Activated naive CD4-positive, alpha-beta T cell treated with anti-CD3 and anti-CD28 coated beads, Interleukin-2, amount 10 ng/mL, durations not matched to agents 7 days and 5 days (primary cell): ENCODE measurements around the gene ATXN1.
"Not testable (repeated sequence)": the region's sequence is repeated elsewhere in the genome, so short reads cannot be mapped to it uniquely, and the experiment has no call there.

Experiments used
- CTCF ChIA-PET: fragments of 350-600 bp; sonication (Branson Sonifier 250); formaldehyde crosslinking; loops from one replicate; lab custom pipeline; 2021; ENCODE audit warnings: antibody characterized with exemption; lab: Charles Lee
- DNase-seq: peaks from one replicate; pipeline ENCODE4 v3.0.0-alpha.2; 2020
- H3K27ac Mint-ChIP-seq: one replicate; pipeline ENCODE4 v1.8.0; 2021; ENCODE audit warnings: mild to moderate bottlenecking, moderate library complexity, mixed read lengths
- H3K27me3 Mint-ChIP-seq: one replicate; pipeline ENCODE4 v1.8.0; 2021; ENCODE audit warnings: mild to moderate bottlenecking, mixed read lengths
- H3K36me3 Mint-ChIP-seq: one replicate; pipeline ENCODE4 v1.8.0; 2021; ENCODE audit warnings: mixed read lengths
- H3K4me1 Mint-ChIP-seq: one replicate; pipeline ENCODE4 v1.8.0; 2021; ENCODE audit warnings: mixed read lengths
- H3K4me3 Mint-ChIP-seq: one replicate; pipeline ENCODE4 v1.8.0; 2021; ENCODE audit warnings: mild to moderate bottlenecking, moderate library complexity, mixed read lengths
- H3K9me3 Mint-ChIP-seq: one replicate; pipeline ENCODE4 v1.8.0; 2021; ENCODE audit warnings: mixed read lengths

Gene ATXN1

DNA sequence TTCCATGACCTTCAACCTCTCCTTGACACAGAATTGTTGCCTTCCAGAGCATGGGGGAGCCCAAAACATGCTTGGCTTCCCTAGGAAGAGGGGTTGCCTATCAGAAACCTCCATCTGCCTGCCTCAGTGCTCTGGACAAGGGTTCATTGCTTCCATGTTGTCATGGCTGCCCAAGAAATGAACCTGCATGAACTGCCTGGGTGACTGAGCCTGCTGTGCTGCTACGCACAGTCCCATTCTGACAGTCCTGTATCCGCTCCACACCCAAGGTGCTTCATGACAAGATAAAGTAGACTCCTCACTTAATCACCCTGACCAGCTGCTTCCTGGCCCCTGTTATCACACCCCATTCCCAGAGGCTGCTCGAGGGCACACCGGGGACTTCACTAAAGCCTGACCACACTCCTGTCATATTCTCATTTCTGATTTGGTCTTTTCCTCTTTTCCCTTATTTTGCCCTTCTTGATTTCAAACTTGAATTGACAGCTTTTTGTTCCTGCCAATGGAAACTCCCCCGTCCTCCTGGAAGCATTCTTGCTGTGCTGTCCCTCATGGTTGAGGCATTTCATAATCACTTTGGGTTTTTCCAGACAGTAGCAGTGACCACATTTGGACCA lies 491.0 kb downstream of the ATXN1 start:
- H3K4me3 Mint-ChIP-seq: no peak overlapping the region
- peaks cover 14% of the 10 kb centered on the region for H3K27me3 Mint-ChIP-seq
- H3K36me3 Mint-ChIP-seq: no peaks in the 10 kb centered on the region
- CTCF ChIA-PET: no interaction called here
- no peak for DNase-seq
- H3K27ac Mint-ChIP-seq: no peak overlapping the region
- no peaks in the 10 kb centered on the region for H3K9me3 Mint-ChIP-seq
- no peaks in the 10 kb centered on the region for H3K4me1 Mint-ChIP-seq

DNA sequence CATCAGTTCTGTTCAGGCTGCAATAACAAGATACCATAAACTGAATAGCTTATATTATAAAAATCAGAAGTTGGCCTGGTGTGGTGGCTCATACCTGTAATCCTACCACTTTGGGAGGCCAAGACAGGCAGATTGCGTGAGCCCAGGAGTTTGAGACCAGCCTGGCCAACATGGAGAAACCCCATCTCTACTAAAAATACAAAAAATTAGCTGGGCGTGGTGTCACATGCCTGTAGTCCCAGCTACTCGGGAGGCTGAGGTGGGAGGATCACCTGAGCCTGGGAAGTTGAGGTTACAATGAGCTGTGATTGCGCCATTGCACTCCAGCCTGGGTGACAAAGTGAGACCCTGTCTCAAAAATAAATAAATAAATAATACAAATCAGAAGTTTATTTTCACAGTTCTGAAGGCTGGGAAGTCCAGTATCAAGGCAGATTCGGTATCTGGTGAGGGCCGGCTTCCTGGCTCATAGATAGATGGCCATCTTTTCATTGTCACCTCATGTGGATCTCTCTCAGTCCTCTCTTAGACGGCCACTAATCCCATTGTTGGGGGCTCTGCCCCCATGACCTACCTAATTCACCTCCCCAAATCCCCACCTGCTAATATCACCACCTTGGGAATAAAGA lies 491.7 kb downstream of the ATXN1 start:
- H3K9me3 Mint-ChIP-seq, DNase-seq, H3K4me1 Mint-ChIP-seq, H3K36me3 Mint-ChIP-seq, H3K4me3 Mint-ChIP-seq, H3K27ac Mint-ChIP-seq: not testable (repeated sequence)
- peaks cover 14% of the 10 kb centered on the region for H3K27me3 Mint-ChIP-seq
- CTCF ChIA-PET: interaction anchor here (0.7 kb wide), 1 partner anchor 659 kb away, joined by 3 read pairs; no protein-coding TSS in a partner anchor

DNA sequence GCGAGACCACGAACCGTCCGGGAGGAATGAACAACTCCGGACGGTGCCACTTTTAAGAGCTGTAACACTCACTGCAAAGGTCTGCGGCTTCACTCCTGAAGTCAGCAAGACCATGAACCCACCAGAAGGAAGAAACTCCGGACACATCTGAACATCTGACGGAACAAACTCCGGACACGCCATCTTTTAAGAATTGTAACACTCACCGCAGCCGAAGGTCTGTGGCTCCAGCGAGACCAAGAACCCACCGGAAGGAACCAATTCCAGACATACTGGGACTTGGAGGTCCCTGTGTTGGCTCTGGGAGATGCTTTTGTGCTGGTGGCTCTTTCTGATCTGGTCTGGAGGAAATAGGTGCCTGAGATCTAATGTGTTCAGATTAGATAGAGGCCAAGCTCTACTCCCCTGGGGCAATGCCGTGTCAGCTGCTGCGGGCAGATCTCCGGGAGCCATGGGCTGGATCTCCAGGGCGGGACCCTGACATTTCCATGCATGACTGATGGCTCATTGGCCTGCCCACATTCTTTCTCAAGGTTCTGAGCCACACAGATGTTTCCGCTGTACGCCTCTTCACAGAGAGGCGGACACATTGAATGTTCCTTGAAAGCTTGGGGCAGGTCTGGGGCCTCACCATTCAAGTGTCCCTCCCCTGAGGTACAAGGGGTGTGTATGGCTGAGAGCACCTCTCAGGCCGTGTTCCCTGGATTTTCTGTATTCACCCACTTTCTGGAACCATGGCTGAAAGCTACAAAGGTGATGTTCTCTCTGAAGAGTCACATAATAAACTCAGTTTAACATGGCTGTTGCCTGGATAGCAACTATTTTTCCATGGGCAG lies 493.6 kb downstream of the ATXN1 start:
- Mint-ChIP-seq H3K4me3 (no peak overlapping the region), H3K27ac (no peak overlapping the region), H3K4me1 (no peaks in the 10 kb centered on the region), H3K36me3 (no peaks in the 10 kb centered on the region), H3K9me3 (no peaks in the 10 kb centered on the region), H3K27me3 (peaks cover 10% of the 10 kb centered on the region)
- CTCF ChIA-PET: no interaction called here
- DNase-seq: no peak

DNA sequence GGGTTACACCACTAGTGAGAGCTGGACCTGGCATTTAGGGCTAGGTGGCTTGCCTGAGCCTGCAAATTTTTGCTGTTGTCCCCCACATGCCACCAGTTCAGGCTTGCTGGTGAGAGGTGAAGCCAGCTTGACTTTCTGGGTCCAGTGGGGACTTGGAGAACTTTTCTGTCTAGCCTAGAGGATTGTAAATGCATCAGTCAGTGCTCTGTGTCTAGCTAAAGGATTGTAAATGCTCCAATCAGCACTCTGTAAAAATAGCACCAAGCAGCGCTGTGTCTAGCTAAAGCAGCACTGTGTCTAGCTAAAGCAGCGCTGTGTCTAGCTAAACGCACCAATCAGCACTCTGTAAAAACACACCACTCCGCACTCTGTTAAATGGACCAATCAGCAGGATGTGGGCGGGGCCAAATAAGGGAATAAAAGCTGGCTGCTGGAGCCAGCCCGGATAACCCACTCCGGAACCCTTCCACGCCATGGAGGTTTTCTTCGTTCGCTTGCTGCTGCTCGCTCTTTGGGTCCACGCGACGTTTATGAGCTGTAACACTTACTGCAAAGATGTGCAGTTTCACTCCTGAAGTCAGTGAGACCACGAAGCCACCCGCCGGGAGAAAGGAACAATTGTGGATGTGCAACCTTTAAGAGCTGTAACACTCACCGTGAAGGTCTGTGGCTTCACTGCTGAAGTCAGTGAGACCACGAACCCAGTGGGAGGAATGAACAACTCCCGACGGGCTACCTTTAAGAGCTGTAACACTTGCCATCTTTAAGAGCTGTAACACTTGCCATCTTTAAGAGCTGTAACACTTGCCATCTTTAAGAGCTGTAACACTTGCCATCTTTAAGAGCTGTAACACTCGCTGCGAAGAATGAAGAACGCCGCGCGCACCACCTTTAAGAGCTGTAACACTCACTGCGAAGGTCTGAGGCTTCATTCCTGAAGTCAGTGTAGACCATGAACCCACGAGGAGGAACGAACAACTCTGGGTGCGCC lies 495.6 kb downstream of the ATXN1 start:
- DNase-seq: no peak
- Mint-ChIP-seq H3K27ac (no peak overlapping the region), H3K27me3 (peaks cover 10% of the 10 kb centered on the region), H3K36me3 (no peaks in the 10 kb centered on the region), H3K4me3 (no peak overlapping the region), H3K4me1 (no peaks in the 10 kb centered on the region), H3K9me3 (no peaks in the 10 kb centered on the region)
- CTCF ChIA-PET: interaction anchor here (1.2 kb wide), 1 partner anchor 20 kb away, joined by 4 read pairs; no protein-coding TSS in a partner anchor

DNA sequence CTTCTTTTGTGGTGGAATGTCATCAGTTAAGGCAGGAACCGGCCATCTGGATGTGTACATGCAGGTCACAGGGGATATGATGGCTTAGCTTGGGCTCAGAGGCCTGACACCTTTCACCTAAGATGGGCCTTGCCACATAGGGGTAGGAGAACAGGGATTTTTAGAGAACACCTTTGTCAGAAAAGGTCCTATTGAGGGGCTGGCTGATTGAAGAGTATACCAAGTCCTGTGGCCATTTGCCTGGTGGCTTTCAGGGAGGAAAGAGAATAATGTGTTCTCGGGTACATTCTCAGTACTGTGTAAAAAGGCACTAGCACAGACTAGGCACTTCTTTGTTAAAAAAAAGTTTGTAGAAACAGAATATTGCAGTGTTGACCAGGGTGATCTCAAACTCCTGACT lies 496.5 kb downstream of the ATXN1 start:
- Mint-ChIP-seq H3K4me1 (no peaks in the 10 kb centered on the region), H3K27ac (no peak overlapping the region), H3K4me3 (no peak overlapping the region), H3K36me3 (no peaks in the 10 kb centered on the region), H3K9me3 (no peaks in the 10 kb centered on the region), H3K27me3 (peaks cover 4% of the 10 kb centered on the region)
- CTCF ChIA-PET: no interaction called here
- no peak for DNase-seq

DNA sequence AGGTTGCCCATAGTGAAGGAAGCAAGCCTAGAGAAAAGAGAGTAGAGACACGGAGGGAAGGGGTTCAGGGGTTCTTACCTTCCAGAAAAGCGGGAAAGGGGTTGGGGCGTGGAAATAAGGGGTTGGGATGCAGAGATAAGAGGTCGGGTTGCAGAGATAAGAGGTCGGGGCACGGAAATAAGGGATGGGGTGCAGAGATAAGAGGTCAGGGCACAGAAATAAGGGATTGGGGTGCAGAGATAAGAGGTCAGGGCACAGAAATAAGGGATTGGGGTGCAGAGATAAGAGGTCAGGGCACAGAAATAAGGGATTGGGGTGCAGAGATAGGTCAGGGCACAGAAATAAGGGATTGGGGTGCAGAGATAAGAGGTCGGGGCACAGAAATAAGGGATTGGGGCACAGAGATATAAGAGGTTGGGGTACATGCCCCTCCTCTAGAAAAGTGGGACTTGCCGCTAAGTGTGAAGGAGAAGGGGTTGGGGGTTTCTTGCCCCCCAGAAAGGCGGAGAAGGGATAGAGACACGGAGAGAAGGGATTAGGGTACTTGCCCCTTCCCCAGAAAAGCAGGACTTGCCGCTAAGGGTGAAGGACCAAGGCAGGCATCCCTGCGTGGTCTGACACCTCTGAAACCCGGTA lies 497.7 kb downstream of the ATXN1 start:
- H3K27me3 Mint-ChIP-seq, H3K9me3 Mint-ChIP-seq, H3K36me3 Mint-ChIP-seq: not testable (repeated sequence)

DNA sequence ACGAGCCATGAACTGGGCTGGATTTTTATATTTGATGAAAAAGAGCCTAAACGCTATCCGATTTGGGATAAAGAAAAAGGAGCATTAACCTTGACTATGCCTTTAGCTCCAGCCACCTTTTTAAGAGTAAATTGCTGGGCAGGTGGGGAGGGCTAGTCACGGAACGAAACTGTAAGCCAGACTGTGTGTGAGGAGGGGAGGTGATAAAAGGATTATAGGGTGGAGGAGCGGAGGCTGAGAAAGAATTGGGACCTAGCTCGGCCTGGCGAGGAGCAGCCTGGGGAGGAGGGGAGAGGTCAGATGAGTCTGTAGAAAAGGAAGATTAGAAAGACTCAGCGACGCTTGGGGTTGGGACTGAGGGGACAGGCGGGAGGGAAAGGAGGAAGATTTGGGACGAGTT lies 498.5 kb downstream of the ATXN1 start:
- H3K4me1 Mint-ChIP-seq, H3K27ac Mint-ChIP-seq, H3K9me3 Mint-ChIP-seq, H3K36me3 Mint-ChIP-seq, H3K4me3 Mint-ChIP-seq, DNase-seq, CTCF ChIA-PET, H3K27me3 Mint-ChIP-seq: not testable (repeated sequence)

More for the DNA sequence above, 497.7 kb downstream of the ATXN1 start:
- CTCF ChIA-PET, H3K4me3 Mint-ChIP-seq, DNase-seq, H3K27ac Mint-ChIP-seq, H3K4me1 Mint-ChIP-seq: not testable (repeated sequence)

DNA sequence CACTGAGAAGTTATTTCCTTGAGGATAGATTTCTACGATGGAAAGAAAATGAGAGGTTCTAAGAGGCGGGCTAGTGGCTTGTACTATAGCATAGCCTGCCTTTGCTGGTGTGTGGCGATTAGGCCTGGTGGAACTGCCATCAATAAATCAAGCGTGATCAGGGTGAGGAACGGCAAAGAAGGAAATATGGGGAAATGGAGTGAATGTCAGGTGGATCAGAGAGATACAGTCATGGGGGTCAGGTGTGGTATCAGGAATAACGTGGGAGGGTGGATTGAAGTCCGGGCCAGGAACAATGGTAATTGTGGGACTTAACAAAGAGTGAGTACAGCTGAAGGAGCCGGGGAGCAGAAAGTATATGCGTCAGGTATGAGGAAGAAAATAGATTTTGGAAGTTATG lies 500.7 kb downstream of the ATXN1 start:
- H3K4me1 Mint-ChIP-seq, H3K9me3 Mint-ChIP-seq, H3K36me3 Mint-ChIP-seq, H3K4me3 Mint-ChIP-seq, H3K27ac Mint-ChIP-seq, DNase-seq, CTCF ChIA-PET, H3K27me3 Mint-ChIP-seq: not testable (repeated sequence)

DNA sequence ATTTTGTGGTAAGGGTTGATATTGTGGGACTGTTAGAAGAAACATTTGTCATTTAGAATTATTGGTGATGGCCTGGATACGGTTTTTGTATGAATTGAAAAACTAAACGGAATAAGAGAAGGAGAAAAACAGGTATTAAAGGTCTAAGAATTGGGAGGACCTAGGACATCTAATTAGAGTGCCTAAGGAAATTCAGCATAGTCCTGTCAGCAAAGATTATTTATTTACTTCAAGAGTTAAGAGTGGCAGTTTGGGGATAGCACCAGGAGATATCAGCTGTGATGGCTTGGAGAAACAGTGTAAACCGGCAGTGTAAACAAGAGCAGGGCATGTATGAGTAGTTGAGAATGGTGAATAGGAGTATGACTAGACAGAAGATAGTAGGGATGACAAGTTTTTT lies 501.7 kb downstream of the ATXN1 start:
- H3K4me3 Mint-ChIP-seq, CTCF ChIA-PET, H3K27me3 Mint-ChIP-seq, H3K27ac Mint-ChIP-seq, H3K4me1 Mint-ChIP-seq, H3K36me3 Mint-ChIP-seq, H3K9me3 Mint-ChIP-seq, DNase-seq: not testable (repeated sequence)

DNA sequence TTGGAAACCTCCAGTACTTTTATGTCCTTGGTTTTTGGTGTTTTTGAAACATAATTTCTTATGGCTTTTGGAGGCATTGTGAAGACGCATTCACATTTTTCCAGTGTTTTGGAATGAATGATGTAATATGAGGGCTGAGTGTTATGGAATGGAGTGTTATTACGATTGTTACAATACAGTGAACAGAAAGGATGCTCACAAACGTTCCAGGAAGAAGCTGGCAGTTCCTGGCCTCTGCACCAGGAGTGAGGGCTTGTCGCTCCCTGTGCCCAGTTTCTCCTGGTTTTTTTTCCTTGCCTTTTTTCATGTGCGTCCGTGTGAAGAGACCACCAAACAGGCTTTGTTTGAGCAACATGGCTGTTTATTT lies 502.6 kb downstream of the ATXN1 start:
- DNase-seq: no peak
- H3K27ac Mint-ChIP-seq: no peak overlapping the region
- H3K36me3 Mint-ChIP-seq: no peaks in the 10 kb centered on the region
- CTCF ChIA-PET: no interaction called here
- H3K4me3 Mint-ChIP-seq: no peak overlapping the region
- no peaks in the 10 kb centered on the region for H3K4me1 Mint-ChIP-seq
- H3K27me3 Mint-ChIP-seq: no peaks in the 10 kb centered on the region
- H3K9me3 Mint-ChIP-seq: no peaks in the 10 kb centered on the region

DNA sequence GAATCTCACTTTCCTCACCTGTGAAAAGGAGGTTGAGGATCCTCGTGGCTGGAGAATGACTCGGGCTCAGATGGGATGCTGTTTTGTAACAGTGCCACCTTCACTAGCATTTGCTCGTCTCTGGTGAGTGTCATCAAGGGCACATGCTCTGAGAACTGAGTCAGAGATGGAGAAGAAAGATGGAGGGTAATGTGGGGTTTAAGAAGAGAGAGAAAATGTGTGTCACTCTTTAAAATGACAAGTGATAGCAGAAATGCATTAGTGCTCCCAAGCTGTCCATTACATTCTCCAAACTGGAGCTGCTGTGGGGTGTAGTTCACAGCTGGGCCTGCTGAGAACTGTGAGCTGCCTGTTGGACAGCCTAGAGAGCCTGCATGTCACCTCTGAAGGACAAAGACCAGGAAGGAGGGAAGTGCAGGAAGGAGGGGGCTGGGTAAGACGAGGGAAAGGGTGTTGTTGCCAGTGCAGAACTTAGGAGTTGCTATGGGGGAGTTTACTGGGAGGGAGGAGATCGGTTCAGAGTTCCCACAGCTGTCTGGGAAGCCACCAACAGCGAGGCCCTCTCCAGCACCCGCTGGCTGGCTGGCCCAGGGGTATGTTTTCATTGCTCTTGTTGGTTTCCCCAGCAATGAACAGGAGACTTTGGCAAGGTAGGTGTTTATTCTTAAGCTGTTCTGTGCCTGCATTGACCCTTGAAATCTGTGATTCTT lies 503.1 kb downstream of the ATXN1 start:
- Mint-ChIP-seq H3K4me3 (no peak overlapping the region), H3K36me3 (no peaks in the 10 kb centered on the region), H3K27me3 (no peaks in the 10 kb centered on the region), H3K9me3 (no peaks in the 10 kb centered on the region), H3K4me1 (no peaks in the 10 kb centered on the region), H3K27ac (no peak overlapping the region)
- CTCF ChIA-PET: no interaction called here
- DNase-seq: no peak

DNA sequence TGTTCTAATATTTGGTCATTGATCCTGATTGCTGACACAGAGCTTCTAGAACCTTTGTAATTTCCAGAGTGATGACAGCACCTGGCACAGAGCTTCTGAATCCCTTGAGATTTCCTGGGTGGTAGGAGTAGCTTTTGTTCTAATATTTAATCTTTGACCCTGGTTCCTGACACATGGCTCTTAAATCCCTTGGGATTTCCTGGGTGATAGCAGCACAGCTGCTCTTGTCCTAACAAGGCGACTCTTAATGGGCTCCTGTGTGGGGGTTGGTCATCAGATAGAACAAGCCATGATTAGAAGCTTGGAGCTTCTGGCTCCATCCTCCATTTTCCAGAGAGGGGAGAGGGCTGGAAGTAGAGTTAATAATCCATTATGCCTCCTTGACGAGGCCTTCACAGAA lies 504.5 kb downstream of the ATXN1 start:
- DNase-seq: no peak
- CTCF ChIA-PET: no interaction called here
- H3K27ac Mint-ChIP-seq: no peak overlapping the region
- H3K9me3 Mint-ChIP-seq: no peaks in the 10 kb centered on the region
- H3K27me3 Mint-ChIP-seq: no peaks in the 10 kb centered on the region
- no peaks in the 10 kb centered on the region for H3K36me3 Mint-ChIP-seq
- no peaks in the 10 kb centered on the region for H3K4me1 Mint-ChIP-seq
- no peak overlapping the region for H3K4me3 Mint-ChIP-seq

DNA sequence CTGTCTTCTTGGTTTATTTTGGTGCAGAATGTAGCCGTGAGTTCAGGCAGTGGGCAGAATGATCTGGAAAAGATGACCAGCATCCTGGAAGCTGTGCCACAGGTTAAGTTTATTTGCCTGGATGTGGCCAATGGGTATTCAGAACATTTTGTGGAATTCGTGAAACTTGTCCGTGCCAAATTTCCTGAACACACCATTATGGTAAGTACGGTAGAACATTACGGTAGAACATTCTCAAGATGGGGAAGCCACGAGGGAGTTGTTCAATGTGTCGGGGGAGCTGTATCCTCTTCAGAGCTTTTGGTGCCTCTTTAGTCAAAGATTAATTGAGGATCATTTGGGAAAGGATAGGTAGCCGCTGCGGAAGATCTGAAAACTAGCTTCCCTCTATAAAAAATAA lies 506.7 kb downstream of the ATXN1 start:
- Mint-ChIP-seq H3K4me1 (no peaks in the 10 kb centered on the region), H3K27me3 (no peaks in the 10 kb centered on the region), H3K9me3 (no peaks in the 10 kb centered on the region), H3K27ac (no peak overlapping the region), H3K4me3 (no peak overlapping the region), H3K36me3 (no peaks in the 10 kb centered on the region)
- CTCF ChIA-PET: no interaction called here
- DNase-seq: no peak
